Occipital lobe (tissue), 2 donors: Measurements from ENCODE around the gene CMTM4. TPM values are rescaled to one million over a fixed set of nuclear protein-coding genes. Genes with fewer than 3 reads are reported as not detected.
"Not testable (repeated sequence)": the region's sequence is repeated elsewhere in the genome, so short reads cannot be mapped to it uniquely, and the experiment has no call there.

Experiments
- DNase-seq: peaks from one replicate; lab custom pipeline; 2025; lab: John Stamatoyannopoulos, UW
- total RNA-seq: library from RNA; depleted of rRNA; stranded (reverse); fragments of >200 nt; gene quantifications from one replicate; pipeline ENCODE4 v1.2.3, GENCODE V29; 2014

Gene CMTM4
- total RNA-seq, 1 donor from 2014 or later, result 70.7 TPM

- no peak for DNase-seq
Measured at GRCh38 chr16:66673691-66674090, 22.9 kb downstream of the CMTM4 start.

- no peak for DNase-seq
Measured at GRCh38 chr16:66670691-66671388, 25.7 kb downstream of the CMTM4 start.

GRCh38 chr16:66668777-66669444 lies 27.6 kb downstream of the CMTM4 start:
- no peak for DNase-seq

GRCh38 chr16:66667944-66668343 lies 28.6 kb downstream of the CMTM4 start:
- DNase-seq, result no peak

- DNase-seq, result no peak
Measured at GRCh38 chr16:66662445-66663194, 33.9 kb downstream of the CMTM4 start.

GRCh38 chr16:66661671-66662346 lies 34.7 kb downstream of the CMTM4 start:
- DNase-seq, result not testable (repeated sequence)

- no peak for DNase-seq
Measured at GRCh38 chr16:66661210-66661560, 35.4 kb downstream of the CMTM4 start.

GRCh38 chr16:66660422-66661209 lies 35.9 kb downstream of the CMTM4 start:
- peak; percentile 41 for DNase-seq

GRCh38 chr16:66658860-66659190 lies 37.7 kb downstream of the CMTM4 start:
- DNase-seq, result no peak

GRCh38 chr16:66658143-66658859 lies 38.2 kb downstream of the CMTM4 start:
- no peak for DNase-seq

GRCh38 chr16:66656547-66656946 lies 40.0 kb downstream of the CMTM4 start:
- DNase-seq, result no peak

GRCh38 chr16:66653581-66654350 lies 42.8 kb downstream of the CMTM4 start:
- DNase-seq, result no peak

- no peak for DNase-seq
Measured at GRCh38 chr16:66652661-66653360, 43.7 kb downstream of the CMTM4 start.

GRCh38 chr16:66651965-66652364 lies 44.6 kb downstream of the CMTM4 start:
- DNase-seq, result no peak

- DNase-seq, result no peak
Measured at GRCh38 chr16:66651474-66651765, 45.1 kb downstream of the CMTM4 start.

- peak; percentile 84 for DNase-seq
Measured at GRCh38 chr16:66650707-66651473, 45.7 kb downstream of the CMTM4 start.

- no peak for DNase-seq
Measured at GRCh38 chr16:66649636-66650205, 46.8 kb downstream of the CMTM4 start.

GRCh38 chr16:66649167-66649566 lies 47.4 kb downstream of the CMTM4 start:
- no peak for DNase-seq
